SHP77 treated with DMSO at 0.1 percent for 48 hours (cell line): ENCODE data around the gene GFY.

Experiments
- DNase-seq: peaks from one replicate; lab custom pipeline; 2025; lab: John Stamatoyannopoulos, UW

The GFY gene

DNA sequence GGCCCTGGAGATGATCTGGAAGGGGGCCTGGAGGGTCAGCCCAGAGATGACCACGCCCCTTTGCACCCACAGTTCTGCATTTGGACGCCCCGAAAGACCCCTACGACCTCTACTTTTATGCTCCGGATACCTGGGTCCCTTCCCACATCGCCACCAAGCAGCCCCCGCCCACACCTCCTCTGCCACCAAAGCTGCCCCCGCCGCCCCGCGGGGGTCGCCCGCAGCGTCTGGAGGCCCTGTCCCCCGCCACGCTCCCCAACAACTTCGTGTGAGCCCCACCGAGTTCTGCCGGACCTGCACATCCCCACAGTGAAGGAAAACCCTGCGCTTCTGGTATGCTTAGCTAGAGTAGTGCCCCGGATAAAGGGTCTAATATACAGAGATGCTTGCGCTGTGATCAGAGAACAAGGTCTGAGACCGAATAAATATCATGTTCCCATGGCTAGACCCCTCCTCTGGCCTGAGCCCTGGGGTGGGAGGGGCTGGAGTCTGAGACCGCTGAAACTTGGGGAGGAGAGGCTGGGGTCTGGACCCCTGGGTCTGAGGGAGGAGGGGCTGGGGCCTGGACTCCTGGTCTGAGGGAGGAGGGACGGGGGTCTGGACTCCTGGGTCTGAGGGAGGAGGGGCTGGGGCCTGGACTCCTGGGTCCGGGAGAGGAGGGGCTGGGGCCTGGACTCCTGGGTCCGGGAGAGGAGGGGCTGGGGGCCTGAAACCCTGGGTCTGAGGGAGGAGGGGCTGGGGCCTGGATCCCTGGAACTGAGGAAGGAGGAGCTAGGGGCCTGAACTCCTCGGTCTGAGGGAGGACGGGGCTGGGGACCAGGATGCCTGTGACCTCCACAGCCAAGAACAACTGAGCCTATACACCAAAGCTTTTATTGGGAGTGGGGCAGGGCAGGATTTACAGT, 3.6 kb downstream of the GFY start:
- no peak for DNase-seq

DNA sequence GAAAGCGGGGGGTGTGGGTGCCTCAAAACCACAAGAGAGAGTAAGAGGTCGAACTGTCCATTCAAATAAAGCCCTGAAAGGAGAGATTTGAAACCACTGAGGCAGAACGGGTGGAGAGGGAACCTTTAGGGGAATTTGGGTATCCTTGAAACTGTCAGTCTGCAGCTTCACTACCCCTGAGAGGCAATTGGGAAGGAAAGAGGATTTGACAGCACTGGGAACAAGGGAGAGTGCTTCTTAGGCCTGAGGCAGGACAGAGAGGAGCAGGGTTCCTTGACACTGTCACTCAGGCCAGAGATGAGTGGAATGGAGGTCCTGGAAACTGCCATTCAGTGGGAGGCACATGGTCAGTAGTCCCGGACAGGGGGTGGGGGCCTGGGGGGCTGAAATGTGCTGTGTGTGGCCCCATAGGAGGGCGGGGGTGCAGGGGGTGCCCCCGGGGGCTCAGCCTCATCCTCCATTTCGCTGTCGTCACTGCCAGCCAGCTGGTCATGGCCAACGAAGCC, 5.0 kb downstream of the GFY start:
- DNase-seq: no peak

DNA sequence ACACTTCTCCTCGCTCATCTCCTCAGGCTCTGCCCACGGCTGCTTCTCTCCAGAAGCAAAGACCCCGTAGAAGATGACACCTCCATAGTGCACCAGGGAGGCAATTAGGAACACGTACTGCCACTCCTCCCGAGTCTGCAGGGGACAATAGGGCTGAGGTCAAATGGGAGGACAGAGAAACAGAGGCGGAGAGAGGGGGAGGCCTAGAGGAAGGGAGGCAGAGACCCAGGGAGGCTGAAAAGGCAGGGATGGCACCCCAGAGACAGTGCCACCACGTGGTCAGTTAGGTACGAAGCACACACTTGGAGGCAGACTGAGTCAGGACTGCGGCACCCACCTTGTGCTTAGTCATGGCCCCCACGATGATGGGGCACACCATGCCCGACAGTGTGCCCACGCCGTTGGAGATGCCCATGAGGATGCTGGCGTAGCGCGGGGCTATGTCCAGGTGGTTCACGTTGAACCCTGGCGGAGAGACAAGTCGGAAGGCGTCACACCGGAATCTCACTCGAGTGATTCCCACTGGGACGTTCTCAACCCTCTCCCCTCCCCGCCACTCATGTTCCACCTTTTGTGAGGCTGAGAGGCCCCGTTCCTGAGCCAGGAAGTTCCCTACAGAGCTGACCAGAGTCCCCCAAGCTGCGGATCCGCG, 5.6 kb downstream of the GFY start:
- no peak for DNase-seq

DNA sequence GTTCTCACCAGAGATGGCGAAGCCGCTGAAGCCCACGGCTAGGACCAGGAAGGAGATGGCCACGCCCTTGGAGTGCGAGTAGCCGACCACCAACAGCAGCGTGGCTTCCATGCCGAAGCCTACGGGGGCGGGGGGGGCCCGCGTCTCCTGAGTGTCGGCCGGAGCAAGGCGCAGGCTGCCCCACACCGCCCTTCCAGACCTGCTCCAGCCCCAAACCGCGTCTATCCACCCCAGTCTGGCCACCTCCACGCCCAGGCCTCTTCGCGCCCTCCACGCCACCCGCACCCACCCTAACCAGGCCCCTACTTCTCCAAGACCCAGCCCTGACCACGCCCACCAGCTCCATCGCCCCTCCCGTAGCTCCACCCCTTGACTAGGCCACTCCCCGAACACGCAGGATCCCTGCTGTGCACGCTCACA, 6.2 kb downstream of the GFY start:
- DNase-seq: no peak

DNA sequence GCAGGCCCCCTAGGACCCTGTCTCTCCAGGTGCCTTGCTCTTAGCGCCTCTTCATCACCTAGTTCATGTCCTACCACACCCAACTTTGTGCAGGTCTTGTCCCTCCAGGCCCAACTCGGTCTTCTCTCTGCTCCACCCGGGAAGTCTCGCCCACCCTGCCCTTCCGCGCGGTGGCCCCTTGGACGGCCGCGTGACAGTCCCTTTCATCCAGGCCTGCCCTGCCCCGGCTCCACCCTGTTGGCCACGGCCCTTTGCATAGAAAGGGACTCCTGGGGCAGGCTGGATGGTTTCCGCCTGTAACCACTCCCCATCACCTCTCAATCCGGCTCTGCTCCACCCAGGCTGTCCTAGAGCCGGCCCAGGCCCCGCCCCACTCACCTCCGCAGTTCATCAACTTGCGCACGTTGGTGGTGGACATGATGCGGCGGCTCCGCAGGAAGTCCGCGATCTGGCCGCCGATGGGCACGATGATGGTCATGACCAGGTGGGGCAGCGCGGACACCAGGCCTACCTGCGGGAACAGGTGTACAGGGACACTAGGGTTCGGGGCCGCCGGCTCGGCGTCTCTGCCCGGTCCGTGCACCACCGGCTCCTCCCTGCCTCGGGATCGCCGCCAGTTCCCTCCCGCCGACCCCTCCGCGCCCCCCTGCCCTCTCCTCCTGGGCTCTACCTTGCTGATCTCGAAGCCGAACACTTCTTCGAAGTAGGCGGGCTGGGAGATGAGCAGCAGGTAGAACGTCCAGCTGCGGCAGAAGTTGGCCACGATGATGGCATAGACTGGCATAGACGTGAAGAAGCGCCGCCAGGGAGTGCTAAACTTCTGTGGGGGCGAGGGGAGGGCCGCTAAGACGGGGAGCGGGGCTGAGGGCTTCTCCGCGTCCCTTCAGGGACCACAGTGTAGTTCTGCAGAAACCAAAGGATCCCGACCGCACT, 7.2 kb downstream of the GFY start:
- DNase-seq: no peak

DNA sequence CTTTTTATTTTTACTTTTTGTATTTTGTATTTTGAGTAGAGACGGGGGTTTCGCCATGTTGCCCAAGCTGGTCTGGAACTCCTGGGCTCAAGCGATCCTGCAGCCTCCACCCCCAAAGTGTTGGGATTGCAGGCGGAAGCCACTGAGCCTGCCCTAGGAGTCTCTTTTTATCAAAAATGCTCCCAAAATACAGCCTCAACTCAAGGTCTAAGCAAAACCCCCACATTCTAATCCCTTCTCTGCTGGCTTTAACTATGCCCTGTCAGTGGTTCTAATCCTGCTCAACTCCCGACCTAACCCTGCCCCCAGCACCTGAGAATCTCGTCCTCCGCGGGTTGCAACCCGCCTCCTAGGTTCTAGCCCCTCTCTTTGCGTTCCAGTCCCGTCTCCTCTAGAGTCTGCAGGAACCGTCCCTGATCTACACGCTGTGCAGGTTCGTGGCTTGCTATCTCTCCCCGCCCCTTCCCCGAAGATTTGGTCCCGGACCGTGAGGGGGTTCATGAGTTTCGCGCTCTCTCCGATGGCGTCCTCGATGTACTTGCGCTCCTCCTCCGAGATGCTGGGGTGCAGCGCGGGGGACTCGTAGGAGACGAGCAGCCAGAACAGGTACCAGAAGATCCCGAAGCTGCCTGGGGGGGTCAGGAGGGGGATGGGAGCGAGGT, 8.2 kb downstream of the GFY start:
- DNase-seq: no peak

DNA sequence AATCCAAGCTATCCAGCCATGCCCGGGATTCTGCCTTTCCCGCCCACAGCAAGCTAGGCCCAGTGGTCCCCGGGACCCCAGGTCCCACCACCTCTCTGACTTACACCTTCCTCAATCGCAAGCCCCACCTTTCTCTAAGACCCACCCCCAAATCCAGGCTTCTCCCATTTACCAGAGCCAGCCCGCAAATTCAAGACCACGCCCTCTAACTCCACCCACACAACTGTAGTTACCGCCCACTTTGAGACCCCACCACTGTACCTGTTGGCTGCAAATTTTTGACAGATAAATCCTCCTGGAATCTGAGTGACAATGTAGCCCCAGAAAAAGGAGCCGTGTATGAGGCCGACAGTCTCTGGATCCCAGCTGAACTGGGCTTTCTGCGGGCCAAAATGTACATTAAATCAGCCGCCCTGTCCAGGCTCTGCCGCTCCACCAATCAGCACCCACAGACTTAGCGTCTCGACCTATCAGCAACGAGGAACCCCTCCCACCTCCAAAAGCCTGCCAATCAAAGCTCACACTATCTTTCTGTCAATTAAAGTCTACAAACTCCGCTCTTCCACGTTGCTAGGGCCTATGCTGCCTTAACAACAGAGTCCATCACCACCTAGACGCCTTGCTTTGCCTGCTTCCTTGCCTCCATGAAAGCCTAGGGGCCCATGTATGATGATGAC, 9.9 kb downstream of the GFY start:
- no peak for DNase-seq

DNA sequence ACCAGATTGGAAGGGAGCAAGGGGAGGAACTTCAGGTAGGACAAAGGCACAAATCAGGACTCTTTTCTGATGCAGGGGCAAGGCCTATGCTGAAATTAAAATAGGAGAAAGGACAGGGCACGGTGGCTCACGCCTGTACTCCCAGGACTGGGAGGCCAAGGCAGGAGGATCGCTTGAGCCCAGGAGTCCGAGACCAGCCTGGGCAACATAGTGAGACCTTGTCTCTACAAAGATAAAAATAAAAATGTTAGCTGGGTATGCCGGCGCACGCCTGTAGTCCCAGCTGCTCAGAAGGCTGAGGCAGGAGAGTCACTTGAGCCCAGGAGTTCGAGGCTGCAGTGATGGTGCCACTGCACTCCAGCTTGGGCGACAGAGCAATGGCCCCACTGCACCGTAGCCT, 10.5 kb downstream of the GFY start:
- no peak for DNase-seq

DNA sequence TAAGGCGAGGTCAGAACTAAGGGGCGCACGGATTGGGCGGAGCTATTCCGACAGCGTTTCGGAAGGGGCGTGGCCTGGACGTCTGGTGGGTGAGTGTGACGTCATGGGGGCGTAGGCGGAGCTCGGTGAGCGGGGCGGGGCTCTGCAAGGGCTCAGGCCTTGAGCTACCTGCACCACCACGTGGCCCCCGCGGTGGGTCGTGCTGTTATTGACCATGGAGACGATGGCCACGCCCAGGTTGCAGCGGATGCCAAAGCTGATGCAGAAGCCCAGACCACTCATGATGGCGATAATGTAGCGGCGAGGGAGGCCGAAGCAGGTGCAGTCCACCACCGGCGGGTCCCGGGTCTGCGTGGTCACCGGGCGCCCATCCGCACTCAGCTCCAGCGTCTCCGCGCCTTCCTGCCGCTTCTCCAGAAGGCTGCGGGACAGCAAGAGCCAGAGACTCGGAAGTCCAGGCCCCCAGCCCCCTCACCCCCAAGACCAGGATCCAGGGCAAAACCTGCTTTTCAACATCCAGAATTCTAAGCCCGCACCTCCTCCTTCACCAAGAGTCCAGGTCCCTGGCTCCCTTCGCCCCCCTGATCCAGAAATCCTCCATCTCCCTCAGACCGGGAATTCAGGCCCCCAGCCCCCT, 11.3 kb downstream of the GFY start:
- no peak for DNase-seq

DNA sequence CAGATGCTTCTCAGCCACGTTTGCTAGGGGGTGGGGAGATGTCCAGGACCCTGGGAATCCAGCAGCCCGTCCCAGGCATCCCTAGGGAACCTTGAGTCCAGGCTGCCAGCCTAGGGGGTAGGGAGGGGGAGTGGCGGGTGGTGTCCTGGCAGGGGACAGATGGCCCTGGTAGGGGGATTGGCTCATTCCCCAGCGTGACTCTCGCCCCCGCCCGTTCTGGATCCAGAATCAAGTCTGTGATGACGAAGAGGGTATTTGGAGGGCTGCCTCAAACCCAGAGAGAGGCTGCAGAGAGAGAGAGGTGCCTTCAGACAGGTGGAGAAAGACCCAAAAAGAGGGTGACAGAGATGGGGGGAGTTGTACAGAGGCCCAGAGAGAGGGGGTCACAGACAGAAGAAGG, 12.0 kb downstream of the GFY start:
- DNase-seq: no peak

DNA sequence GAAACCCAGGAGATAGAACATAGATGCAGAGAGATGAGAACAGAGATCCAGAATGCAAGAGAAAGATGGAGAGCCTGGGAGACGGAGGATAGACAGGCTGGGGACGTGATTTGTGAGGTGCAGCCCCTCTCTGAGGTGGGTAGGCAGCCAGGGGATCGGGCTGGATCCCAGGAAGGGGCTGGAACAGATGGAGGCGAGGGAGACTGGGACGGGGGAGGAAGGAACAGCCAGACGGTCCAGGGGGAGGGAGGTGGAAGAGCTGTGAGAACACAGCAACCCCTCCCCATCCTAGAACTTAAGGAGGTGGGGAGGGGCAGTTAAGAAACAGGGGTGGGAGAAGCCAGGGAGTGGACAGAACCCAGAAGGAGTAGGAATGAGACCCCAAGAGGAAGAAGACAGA, 13.1 kb downstream of the GFY start:
- DNase-seq: no peak

DNA sequence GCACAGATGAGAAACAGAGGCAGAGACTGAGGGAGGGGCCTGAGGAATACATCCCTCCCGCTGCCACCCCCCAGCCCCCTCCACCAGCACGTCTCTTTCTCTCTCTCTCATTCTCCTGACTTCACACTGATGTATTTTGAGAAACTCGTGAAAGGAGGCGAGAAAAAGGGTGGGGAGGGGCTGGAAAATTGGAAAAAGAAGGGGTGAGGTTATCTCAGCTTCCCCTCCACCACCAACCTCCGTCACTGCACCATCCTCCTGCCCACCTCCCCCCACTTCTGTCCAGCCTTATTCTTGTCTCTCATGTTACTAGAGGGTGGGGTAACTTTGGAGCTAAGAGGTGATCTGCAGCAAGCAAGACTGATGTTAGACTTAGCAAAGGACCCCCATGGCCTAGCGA, 14.6 kb downstream of the GFY start:
- DNase-seq: no peak

DNA sequence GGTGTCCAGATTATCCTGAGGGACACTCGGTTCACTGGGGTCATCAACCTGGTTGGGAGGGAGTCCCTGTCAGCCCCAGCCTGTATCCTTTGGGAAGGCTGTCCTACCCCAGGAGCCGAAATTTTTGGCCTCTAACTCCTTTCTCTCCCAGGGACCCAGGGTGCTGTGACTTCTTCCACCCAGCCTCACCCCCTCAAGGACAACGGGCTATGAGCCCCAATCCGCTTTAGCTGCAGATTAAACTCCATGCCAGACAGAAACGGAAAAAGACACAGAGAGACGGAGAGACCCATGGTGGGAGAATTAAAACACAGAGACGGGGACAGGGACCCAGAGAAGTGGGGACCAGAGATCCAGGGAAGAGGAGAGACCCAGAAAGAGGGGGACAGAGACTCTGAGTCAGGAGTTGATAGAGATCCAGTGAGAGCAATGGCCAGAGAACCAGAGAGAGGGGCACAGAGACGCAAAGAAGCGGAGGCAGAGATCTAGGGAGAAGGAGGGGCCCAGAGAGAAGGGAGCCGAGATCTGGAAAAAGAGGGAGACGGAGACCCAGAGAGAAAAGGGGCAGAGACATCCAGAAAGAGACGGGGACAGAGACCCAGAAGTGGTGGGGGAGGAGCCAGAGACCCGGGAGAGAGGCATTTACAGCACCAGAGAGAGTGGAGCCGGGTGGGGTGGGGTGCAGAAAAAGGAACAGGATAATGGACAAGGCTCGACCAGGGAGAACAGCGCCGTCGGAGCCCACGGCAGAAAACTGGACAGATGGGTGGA, 15.4 kb downstream of the GFY start:
- no peak for DNase-seq

DNA sequence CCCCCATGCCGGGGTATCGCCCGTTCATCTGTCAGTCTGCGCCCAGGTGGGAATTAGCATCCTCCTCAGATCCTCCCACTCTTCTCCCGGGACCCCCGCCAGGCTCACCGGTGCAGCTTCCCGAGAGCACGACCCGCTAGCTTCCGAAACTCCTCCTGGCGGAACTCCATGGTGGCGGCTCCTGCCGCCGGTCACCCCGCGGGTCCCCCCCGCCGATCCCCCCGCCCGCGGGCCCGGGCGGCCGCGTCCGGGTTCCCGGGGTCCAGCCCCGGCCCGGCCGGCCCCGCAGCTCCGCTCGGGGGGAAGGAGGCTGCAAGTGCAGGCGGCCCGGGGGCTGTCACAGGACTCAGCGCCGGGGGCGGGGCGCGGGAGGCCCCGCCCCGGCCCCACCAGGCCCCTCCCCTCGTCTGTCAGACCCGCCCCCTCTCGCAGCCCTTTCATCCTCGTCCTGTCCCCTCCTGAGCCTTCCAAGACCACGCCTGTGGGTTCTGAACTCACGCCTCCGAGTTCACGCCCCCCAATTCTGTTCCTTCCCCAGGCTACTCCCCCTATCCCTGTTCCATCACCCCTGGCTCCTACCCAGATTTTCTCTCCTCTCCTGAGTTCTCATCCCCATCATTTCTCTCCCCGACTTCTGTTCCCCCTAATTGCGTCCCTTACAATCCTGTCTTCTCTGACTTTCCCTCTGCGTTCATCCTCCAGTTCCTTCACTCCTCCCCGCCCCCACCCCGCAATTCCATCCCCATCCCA, 16.2 kb downstream of the GFY start, which contains the start of gene SLC17A7:
TSS of gene SLC17A7 (minus strand) at position 318 of the 750 bp plus-strand sequence. CDS start at position 170, 148 bp downstream.
- DNase-seq: no peak

DNA sequence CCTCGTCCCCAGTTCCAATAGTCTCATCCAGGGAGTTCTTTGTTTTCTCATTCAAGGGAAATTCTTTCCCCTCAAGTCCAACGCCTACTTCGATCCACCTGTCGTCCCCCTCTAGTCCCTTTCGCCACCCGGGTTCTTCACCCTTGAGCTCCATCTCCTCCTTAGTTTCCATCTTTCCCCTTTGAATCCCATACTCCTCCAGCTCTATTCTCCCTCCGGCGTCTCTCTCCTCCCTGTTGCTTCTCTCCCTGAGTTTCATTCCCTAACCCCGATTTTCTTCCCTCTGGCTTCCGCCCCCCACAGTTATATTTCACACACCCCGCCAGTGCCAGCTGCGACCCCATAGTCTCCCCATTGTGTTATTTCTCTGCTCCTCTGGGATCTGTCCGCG, 16.8 kb downstream of the GFY start:
- no peak for DNase-seq

DNA sequence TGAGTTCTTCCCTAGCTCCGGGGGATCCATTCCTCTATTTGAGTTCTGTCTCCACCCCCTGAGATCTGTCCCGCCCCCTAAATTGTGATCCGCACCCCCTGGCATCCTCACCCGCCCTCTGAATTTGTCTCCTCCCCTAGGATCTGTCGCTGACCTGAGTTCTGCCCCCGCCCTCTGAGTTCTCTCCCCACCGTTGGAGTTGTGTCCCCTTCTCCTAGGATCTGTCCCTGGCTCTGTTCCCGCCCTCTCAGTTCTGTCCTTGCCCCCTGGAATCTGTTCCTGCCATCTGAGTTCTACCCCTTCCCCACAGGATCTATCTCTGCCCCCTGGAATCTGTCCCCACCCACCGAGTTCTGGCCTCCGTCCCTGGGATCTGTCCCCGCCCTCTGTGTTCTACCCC, 17.2 kb downstream of the GFY start:
- DNase-seq: peak; percentile 54

DNA sequence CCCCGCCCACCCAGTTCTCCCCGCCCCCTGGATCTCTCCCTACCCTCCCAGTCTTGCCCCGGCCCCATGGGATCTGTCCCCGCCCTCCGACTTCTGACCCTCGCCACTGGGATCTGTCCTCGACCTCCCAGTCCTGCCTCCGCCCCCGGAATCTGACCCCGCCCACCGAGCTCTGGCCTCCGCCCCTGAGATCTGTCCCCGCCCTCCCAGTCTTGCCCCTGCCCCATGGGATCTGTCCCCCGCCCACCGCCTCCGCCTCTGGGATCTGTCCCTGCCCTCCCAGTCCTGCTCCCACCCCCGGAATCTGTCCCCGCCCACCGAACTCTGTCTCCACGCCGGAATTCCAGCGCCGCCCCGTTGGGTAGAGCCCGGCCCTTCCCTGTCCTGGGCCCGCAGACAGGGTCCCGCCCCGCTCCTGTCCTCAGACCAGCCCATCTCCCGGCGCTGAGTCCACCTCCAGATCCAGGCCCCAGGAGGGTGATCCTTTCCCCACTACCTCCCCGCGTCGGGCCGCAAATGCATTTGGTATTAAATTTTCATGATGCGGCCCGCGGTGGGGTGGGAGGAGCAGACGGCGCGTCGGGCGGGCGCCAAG, 17.7 kb downstream of the GFY start:
- peak; percentile 54 for DNase-seq

DNA sequence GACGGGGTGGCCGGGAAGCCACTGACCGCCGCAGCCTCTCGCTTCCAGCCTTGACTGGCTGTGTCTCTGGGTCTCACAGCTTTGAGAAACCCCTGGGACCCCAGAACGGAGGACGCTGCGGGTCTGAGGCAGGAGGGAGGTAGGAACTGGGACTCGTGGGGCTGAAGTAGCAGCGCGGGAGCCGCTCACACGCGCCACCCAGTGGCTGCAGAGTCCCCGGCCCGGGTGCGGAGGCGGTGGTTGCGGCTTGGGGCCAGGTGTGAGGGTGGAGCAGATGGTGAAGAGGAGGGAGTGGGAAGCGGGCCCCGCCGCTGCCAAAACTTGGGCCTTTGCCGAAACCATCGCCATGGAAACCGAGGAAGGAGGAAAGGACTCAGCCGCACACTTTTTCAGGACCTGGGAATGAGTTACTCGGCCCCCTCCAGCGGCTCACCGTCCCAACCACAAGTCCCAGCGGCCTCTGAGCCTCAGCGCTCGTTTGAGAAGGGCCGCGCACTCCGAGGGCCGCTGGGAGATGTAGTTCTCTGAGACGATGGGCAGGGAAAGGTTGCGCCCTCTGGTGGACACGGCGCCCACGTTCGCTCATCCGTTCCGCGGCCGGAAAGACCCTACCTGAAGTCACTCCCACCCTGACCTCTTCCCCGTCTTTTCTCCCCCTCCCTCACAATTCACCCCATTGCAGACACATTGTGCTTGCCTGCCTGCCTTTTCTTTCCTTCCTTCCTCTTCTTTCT, 18.3 kb downstream of the GFY start:
- DNase-seq: peak; percentile 89
